HepG2 (cell line): Measurements from ENCODE around the gene SNRPD2. TPM values are rescaled to one million over a fixed set of nuclear protein-coding genes. Genes with fewer than 3 reads are reported as not detected.
A peak's percentile ranks its signal among the peaks of the same experiment; 100 is the strongest.

Experiments used
- FOXC1 ChIP-seq: sonication (generic); formaldehyde crosslinking; IDR thresholded peaks from 2 replicates; pipeline ENCODE4 v1.8.0; 2022; ENCODE audit warnings: mild to moderate bottlenecking, missing genetic modification reagents, borderline replicate concordance
- GRHL1 ChIP-seq: sonication (generic); formaldehyde crosslinking; conservative IDR thresholded peaks from 2 replicates; pipeline ENCODE4 v1.8.0; 2022; ENCODE audit warnings: missing genetic modification reagents
- HNRNPK ChIP-seq: fragments of 200-400 bp; formaldehyde crosslinking; IDR thresholded peaks from 2 replicates; pipeline ENCODE4 v1.6.1; 2018; ENCODE audit warnings: low read length, low read depth, moderate library complexity, mild to moderate bottlenecking; ENCODE audit not compliant: poor library complexity, severe bottlenecking
- HNRNPLL ChIP-seq: fragments of 200-400 bp; formaldehyde crosslinking; IDR thresholded peaks from 2 replicates; pipeline ENCODE4 v1.6.1; 2017; ENCODE audit warnings: mild to moderate bottlenecking, low read depth, low read length; ENCODE audit not compliant: poor library complexity, severe bottlenecking
- HNRNPUL1 ChIP-seq: fragments of 200-400 bp; formaldehyde crosslinking; IDR thresholded peaks from 2 replicates; pipeline ENCODE4 v1.6.1; 2017; ENCODE audit warnings: low read depth, mild to moderate bottlenecking, low read length, moderate library complexity
- HOXA9 ChIP-seq: sonication (generic); formaldehyde crosslinking; IDR thresholded peaks from 2 replicates; pipeline ENCODE4 v1.8.1; 2022; ENCODE audit warnings: missing genetic modification reagents, mild to moderate bottlenecking, moderate library complexity, borderline replicate concordance
- RAD21 ChIP-seq: fragments of 450-650 bp; formaldehyde crosslinking; IDR thresholded peaks from 2 replicates; pipeline ENCODE4 v1.5.0; 2020; ENCODE audit warnings: mild to moderate bottlenecking
- SETDB1 ChIP-seq: sonication (generic); formaldehyde crosslinking; IDR thresholded peaks from 2 replicates; pipeline ENCODE4 v1.5.1; 2020; ENCODE audit warnings: missing genetic modification reagents, mild to moderate bottlenecking, borderline replicate concordance
- SMAD3 ChIP-seq: sonication (generic); formaldehyde crosslinking; IDR thresholded peaks from 2 replicates; pipeline ENCODE4 v1.4.0; 2020; ENCODE audit warnings: missing genetic modification reagents
- SRF ChIP-seq: IDR thresholded peaks from 2 replicates; pipeline ENCODE4 v1.6.1; 2011; ENCODE audit warnings: mild to moderate bottlenecking, low read depth, low read length, moderate library complexity
- TAF1 ChIP-seq: sonication (generic); formaldehyde crosslinking; IDR thresholded peaks from 2 replicates; pipeline ENCODE4 v1.4.0; 2020; ENCODE audit warnings: missing genetic modification reagents
- ZBTB21 ChIP-seq: sonication (generic); formaldehyde crosslinking; IDR thresholded peaks from 2 replicates; pipeline ENCODE4 v1.4.0; 2020; ENCODE audit warnings: missing genetic modification reagents
- ZBTB25 ChIP-seq: IDR thresholded peaks from 2 replicates; pipeline ENCODE4 v1.6.1; 2018; ENCODE audit warnings: missing genetic modification reagents
- ZNF207 ChIP-seq: fragments of 450-650 bp; IDR thresholded peaks from 2 replicates; pipeline ENCODE4 v1.6.1; 2016; ENCODE audit warnings: antibody characterized with exemption, borderline replicate concordance
- ZNF263 ChIP-seq: sonication (generic); formaldehyde crosslinking; IDR thresholded peaks from 2 replicates; pipeline ENCODE4 v1.4.0; 2020; ENCODE audit warnings: missing genetic modification reagents
- ZNF543 ChIP-seq: sonication (generic); formaldehyde crosslinking; IDR thresholded peaks from 2 replicates; pipeline ENCODE4 v1.4.0; 2020; ENCODE audit warnings: mild to moderate bottlenecking, missing genetic modification reagents
- ZNF558 ChIP-seq: sonication (generic); formaldehyde crosslinking; IDR thresholded peaks from 2 replicates; pipeline ENCODE4 v1.9.0; 2022; ENCODE audit warnings: mild to moderate bottlenecking, missing genetic modification reagents, borderline replicate concordance
- ZNF605 ChIP-seq: sonication (generic); formaldehyde crosslinking; IDR thresholded peaks from 2 replicates; pipeline ENCODE4 v1.8.0; 2022; ENCODE audit warnings: mild to moderate bottlenecking, missing genetic modification reagents
- polyA plus RNA-seq, 8 experiments: library from polyadenylated mRNA; depleted of rRNA in 3 of 8; stranded (reverse) in 7 of 8; unstranded in 1 of 8; fragments of >200 nt; fragmentation: Illumina TruSeq in 4 of 8; extraction: Trizol in 4 of 8; gene quantifications; 2 replicates each; pipeline versions ENCODE4 v1.2.1 to v1.2.3, GENCODE V29; 2011 to 2016; ENCODE audit warnings: low read depth in 4 of 8, missing spikeins in 1 of 8, mixed read lengths in 1 of 8; ENCODE audit not compliant: insufficient read depth in 1 of 8
- total RNA-seq, 5 experiments: library from RNA; depleted of rRNA; stranded (reverse); fragments of >200 nt; fragmentation: Illumina TruSeq; extraction: Trizol; gene quantifications; 2 replicates each; pipeline ENCODE4 v1.2.3, GENCODE V29; 2016; ENCODE audit warnings: low read depth in 1 of 5
- TF ChIP-seq, protein P1 (sequence below): sonication (generic); formaldehyde crosslinking; IDR thresholded peaks from 2 replicates; pipeline ENCODE4 v1.4.0; 2020; ENCODE audit warnings: mild to moderate bottlenecking, missing genetic modification reagents
- TF ChIP-seq, protein P2 (sequence below): sonication (generic); formaldehyde crosslinking; IDR thresholded peaks from 2 replicates; pipeline ENCODE4 v1.5.0; 2020; ENCODE audit warnings: missing genetic modification reagents
- TF ChIP-seq, protein P3 (sequence below): sonication (generic); formaldehyde crosslinking; IDR thresholded peaks from 2 replicates; pipeline ENCODE4 v1.4.0; 2020; ENCODE audit warnings: missing genetic modification reagents

The SNRPD2 gene
- total and polyA plus RNA-seq, 2 of the 13 experiments (the other 11 are each of a cell fraction or from before 2014, with no cell fraction given): 299 to 485 TPM

GRCh38 chr19:45643024-45643926 lies 48.5 kb downstream of the SNRPD2 start (continued):
- TF ChIP-seq ZNF605 (CRISPR knock-in tag) (peak; percentile 60; the same call in 1 of the 2 replicates), GRHL1 (no peak), HNRNPK (no peak), HNRNPUL1 (no peak), ZBTB21 (CRISPR knock-in tag) (no peak), TAF1 (CRISPR knock-in tag) (no peak), ZNF207 (no peak), SMAD3 (CRISPR knock-in tag) (no peak), ZNF263 (CRISPR knock-in tag) (peak; percentile 30; the same call in 1 of the 2 replicates), ZBTB25 (no peak), HNRNPLL (peak; percentile 49), ZNF543 (CRISPR knock-in tag) (no peak), SRF (no peak), RAD21 (CRISPR knock-in tag) (peak; percentile 92), SETDB1 (CRISPR knock-in tag) (no peak), ZNF558 (no peak), HOXA9 (CRISPR knock-in tag) (no peak), FOXC1 (CRISPR knock-in tag) (0 out of 2 replicates have a peak, but pooled peaks have one; percentile 20)
- TF ChIP-seq, protein P1, sequence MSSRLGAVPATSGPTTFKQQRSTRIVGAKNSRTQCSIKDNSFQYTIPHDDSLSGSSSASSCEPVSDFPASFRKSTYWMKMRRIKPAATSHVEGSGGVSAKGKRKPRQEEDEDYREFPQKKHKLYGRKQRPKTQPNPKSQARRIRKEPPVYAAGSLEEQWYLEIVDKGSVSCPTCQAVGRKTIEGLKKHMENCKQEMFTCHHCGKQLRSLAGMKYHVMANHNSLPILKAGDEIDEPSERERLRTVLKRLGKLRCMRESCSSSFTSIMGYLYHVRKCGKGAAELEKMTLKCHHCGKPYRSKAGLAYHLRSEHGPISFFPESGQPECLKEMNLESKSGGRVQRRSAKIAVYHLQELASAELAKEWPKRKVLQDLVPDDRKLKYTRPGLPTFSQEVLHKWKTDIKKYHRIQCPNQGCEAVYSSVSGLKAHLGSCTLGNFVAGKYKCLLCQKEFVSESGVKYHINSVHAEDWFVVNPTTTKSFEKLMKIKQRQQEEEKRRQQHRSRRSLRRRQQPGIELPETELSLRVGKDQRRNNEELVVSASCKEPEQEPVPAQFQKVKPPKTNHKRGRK (CRISPR knock-in tag): no peak
- TF ChIP-seq, protein P2, sequence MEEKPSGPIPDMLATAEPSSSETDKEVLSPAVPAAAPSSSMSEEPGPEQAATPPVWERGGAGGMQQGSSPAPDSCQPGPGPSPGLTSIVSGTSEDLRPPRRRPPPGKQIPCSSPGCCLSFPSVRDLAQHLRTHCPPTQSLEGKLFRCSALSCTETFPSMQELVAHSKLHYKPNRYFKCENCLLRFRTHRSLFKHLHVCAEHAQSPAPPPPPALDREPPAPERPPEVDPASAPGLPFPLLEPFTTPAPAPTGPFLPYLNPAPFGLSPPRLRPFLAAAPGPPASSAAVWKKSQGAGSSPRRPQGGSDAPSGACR (CRISPR knock-in tag): no peak
- TF ChIP-seq, protein P3, sequence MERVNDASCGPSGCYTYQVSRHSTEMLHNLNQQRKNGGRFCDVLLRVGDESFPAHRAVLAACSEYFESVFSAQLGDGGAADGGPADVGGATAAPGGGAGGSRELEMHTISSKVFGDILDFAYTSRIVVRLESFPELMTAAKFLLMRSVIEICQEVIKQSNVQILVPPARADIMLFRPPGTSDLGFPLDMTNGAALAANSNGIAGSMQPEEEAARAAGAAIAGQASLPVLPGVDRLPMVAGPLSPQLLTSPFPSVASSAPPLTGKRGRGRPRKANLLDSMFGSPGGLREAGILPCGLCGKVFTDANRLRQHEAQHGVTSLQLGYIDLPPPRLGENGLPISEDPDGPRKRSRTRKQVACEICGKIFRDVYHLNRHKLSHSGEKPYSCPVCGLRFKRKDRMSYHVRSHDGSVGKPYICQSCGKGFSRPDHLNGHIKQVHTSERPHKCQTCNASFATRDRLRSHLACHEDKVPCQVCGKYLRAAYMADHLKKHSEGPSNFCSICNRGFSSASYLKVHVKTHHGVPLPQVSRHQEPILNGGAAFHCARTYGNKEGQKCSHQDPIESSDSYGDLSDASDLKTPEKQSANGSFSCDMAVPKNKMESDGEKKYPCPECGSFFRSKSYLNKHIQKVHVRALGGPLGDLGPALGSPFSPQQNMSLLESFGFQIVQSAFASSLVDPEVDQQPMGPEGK (CRISPR knock-in tag): peak; percentile 53; the same call in 1 of the 2 replicates
